ENCODE measurements around the gene FOCAD. TPM values are rescaled to one million over a fixed set of nuclear protein-coding genes. Genes with fewer than 3 reads are reported as not detected.

Gene FOCAD
- total and polyA plus RNA-seq, 8 donors, result 5.6 to 212 (median 12.2) TPM

GRCh38 chr9:20734275-20734674 lies 50.2 kb downstream of the FOCAD start:
- H3K4me3 ChIP-seq, result no peak overlapping the region
- DNase-seq, result no peak
- TF ChIP-seq CTCF (IDR thresholded peaks at IDR 0.05), result no peak
- TF ChIP-seq POLR2A (IDR thresholded peaks at IDR 0.05), result no peak
- TF ChIP-seq EP300 (IDR thresholded peaks at IDR 0.05), result no peak
- no peak for TF ChIP-seq POLR2AphosphoS5 (IDR thresholded peaks at IDR 0.05)
- no peaks in the 10 kb centered on the region for H3K4me1 ChIP-seq
- no peaks in the 10 kb centered on the region for H3K27me3 ChIP-seq
- 94 to 100% (median 96%) methylated on average over 1 of the region's 1 CpG for WGBS, 5 donors
- H3K27ac ChIP-seq, result no peak overlapping the region
- intact Hi-C loops (cut with DNase I; ENCODE audit: low total_unique reads), result no loop called here
- peaks cover 0 to 7% (median 3%) of the 10 kb centered on the region in 4 donors for H3K36me3 ChIP-seq
- no peaks in the 10 kb centered on the region for H3K9me3 ChIP-seq

GRCh38 chr9:20740304-20740703 lies 56.2 kb downstream of the FOCAD start:
- 76 to 88% (median 86%) methylated on average over 1 of the region's 1 CpG for WGBS, 5 donors

GRCh38 chr9:20740929-20741582 lies 57.0 kb downstream of the FOCAD start:
- 97 to 100% (median 99%) methylated on average over 2 of the region's 2 CpGs for WGBS, 5 donors
- intact Hi-C loops (cut with DNase I; ENCODE audit: low total_unique reads), result no loop called here
- no peak for DNase-seq
- no peak overlapping the region for H3K4me3 ChIP-seq
- no peak overlapping the region for H3K27ac ChIP-seq
- TF ChIP-seq POLR2A (IDR thresholded peaks at IDR 0.05), result no peak
- no peak for TF ChIP-seq EP300 (IDR thresholded peaks at IDR 0.05)
- TF ChIP-seq POLR2AphosphoS5 (IDR thresholded peaks at IDR 0.05), result no peak
- no peak for TF ChIP-seq CTCF (IDR thresholded peaks at IDR 0.05)
- H3K9me3 ChIP-seq, result no peaks in the 10 kb centered on the region
- H3K4me1 ChIP-seq, result peaks cover 0 to 11% (median 0%) of the 10 kb centered on the region in 4 donors
- no peaks in the 10 kb centered on the region for H3K27me3 ChIP-seq
- H3K36me3 ChIP-seq, result peaks cover 0 to 19% (median 10%) of the 10 kb centered on the region in 4 donors

More at GRCh38 chr9:20740304-20740703, 56.2 kb downstream of the FOCAD start:
- no peak for DNase-seq
- no peak for TF ChIP-seq POLR2AphosphoS5 (IDR thresholded peaks at IDR 0.05)
- TF ChIP-seq POLR2A (IDR thresholded peaks at IDR 0.05), result no peak
- TF ChIP-seq EP300 (IDR thresholded peaks at IDR 0.05), result no peak
- TF ChIP-seq CTCF (IDR thresholded peaks at IDR 0.05), result no peak
- H3K36me3 ChIP-seq, result peaks cover 0 to 19% (median 10%) of the 10 kb centered on the region in 4 donors
- peaks cover 0 to 10% (median 0%) of the 10 kb centered on the region in 4 donors for H3K4me1 ChIP-seq
- H3K27ac ChIP-seq, result no peak overlapping the region
- no peaks in the 10 kb centered on the region for H3K27me3 ChIP-seq
- H3K4me3 ChIP-seq, result no peak overlapping the region
- intact Hi-C loops (cut with DNase I; ENCODE audit: low total_unique reads), result no loop called here
- H3K9me3 ChIP-seq, result no peaks in the 10 kb centered on the region

- intact Hi-C loops (cut with DNase I; ENCODE audit: low total_unique reads), result no loop called here
- Histone ChIP-seq H3K9me3 (no peaks in the 10 kb centered on the region), H3K27me3 (no peaks in the 10 kb centered on the region), H3K4me3 (no peak overlapping the region), H3K27ac (no peak overlapping the region), H3K4me1 (peaks cover 0 to 11% (median 0%) of the 10 kb centered on the region in 4 donors), H3K36me3 (peaks cover 0 to 16% (median 10%) of the 10 kb centered on the region in 4 donors)
- TF ChIP-seq EP300 (IDR thresholded peaks at IDR 0.05) (no peak), POLR2A (IDR thresholded peaks at IDR 0.05) (no peak), CTCF (IDR thresholded peaks at IDR 0.05) (no peak), POLR2AphosphoS5 (IDR thresholded peaks at IDR 0.05) (no peak)
- 90 to 98% (median 93%) methylated on average over 3 of the region's 3 CpGs for WGBS, 5 donors
- no peak for DNase-seq
These were observed 58.8 kb downstream of the FOCAD start for GRCh38 chr9:20742833-20743232.

Measured in stomach (tissue), 9 donors.